Vagina (tissue), 2 donors: ENCODE measurements around the gene GNB1L.

Source experiments
- CTCF ChIP-seq, 3 experiments: fragments of 450-650 bp in 2 of 3; fragments of 200-600 bp in 1 of 3; sonication (generic) in 1 of 3; IDR thresholded peaks; one replicate each; pipeline ENCODE4 v1.5.1; 2017 to 2019; ENCODE audit warnings: antibody characterized with exemption in 3 of 3, mild to moderate bottlenecking in 2 of 3, moderate library complexity in 2 of 3
- POLR2A ChIP-seq, 2 donors: fragments of 450-650 bp; IDR thresholded peaks; one replicate each; pipeline ENCODE4 v1.6.1; 2017; ENCODE audit warnings: antibody characterized with exemption in 2 of 2, mild to moderate bottlenecking in 2 of 2, moderate library complexity in 2 of 2
- POLR2AphosphoS5 ChIP-seq, 2 donors: sonication (generic); formaldehyde crosslinking; IDR thresholded peaks; one replicate each; pipeline ENCODE4 v1.9.0; 2017; ENCODE audit warnings: antibody characterized with exemption in 2 of 2, mild to moderate bottlenecking in 2 of 2, low read depth in 1 of 2; ENCODE audit not compliant: insufficient read depth in 1 of 2

GRCh38 chr22:19832476-19833108, 22.1 kb downstream of the GNB1L start:
- TF ChIP-seq CTCF (IDR thresholded peaks at IDR 0.05) (no peak), POLR2AphosphoS5 (IDR thresholded peaks at IDR 0.05; ENCODE audit: insufficient read depth in 1 of 2, low read depth in 1 of 2) (no peak), POLR2A (IDR thresholded peaks at IDR 0.05) (no peak)
